ENCODE results near the gene DNTT. TPM values are rescaled to one million over a fixed set of nuclear protein-coding genes. Genes with fewer than 3 reads are reported as not detected.

The DNTT gene
- total and polyA plus RNA-seq, 9 of the 15 experiments (the other 6 are each of a cell fraction or from before 2014, with no cell fraction given): not detected

- no peak overlapping the region for H3K27ac ChIP-seq (ENCODE audit: extremely low read depth, low read depth, low read length)
- H3K4me1 ChIP-seq (replicated peaks in 1 of 2; ENCODE audit: control insufficient read depth in 2 of 2, insufficient read depth in 2 of 2, low read length in 2 of 2): no peaks in the 10 kb centered on the region
- in situ Hi-C loops (cut with MboI): no loop called here
Observed at GRCh38 chr10:96268341-96268909, 35.8 kb upstream of the DNTT start.

More at GRCh38 chr10:96268341-96268909, 35.8 kb upstream of the DNTT start:
- H2AFZ ChIP-seq (ENCODE audit: low read depth, low read length): no peak overlapping the region
- DNase-seq (ENCODE audit: extremely low read depth in 1 of 4, low spot score in 3 of 4) (no peak), ATAC-seq (no peak), FAIRE-seq (no peak)
- BruUV-seq (replicated peaks): no TSS peak
- H3K4me3 ChIP-seq: no peak overlapping the region
- ChIA-PET CTCF (ENCODE audit: low intra/inter-chr PET ratio) (no interaction called here), POLR2A (no interaction called here)
- no peaks in the 10 kb centered on the region for H4K20me1 ChIP-seq (replicated peaks; ENCODE audit: control insufficient read depth, insufficient read depth, low read length)
- H3K36me3 ChIP-seq (ENCODE audit: control insufficient read depth, insufficient read depth, low read length): no peaks in the 10 kb centered on the region
- no peak overlapping the region for H3K4me2 ChIP-seq (ENCODE audit: insufficient read depth, low read length)
- no peaks in the 10 kb centered on the region for H3K9me3 ChIP-seq (replicated peaks; ENCODE audit: control insufficient read depth, insufficient read depth, low read depth, low read length)
- intact Hi-C loops (cut with micrococcal nuclease): no loop called here
- 0% methylated on average over 2 of the region's 2 CpGs for WGBS (ENCODE audit: insufficient coverage, low coverage, missing lambda C conversion rate)
- TF ChIP-seq NFATC3 (IDR thresholded peaks at IDR 0.05): no peak
- no peak for TF ChIP-seq PREB (CRISPR knock-in tag; IDR thresholded peaks at IDR 0.05)
- TF ChIP-seq TBL1XR1 (IDR thresholded peaks at IDR 0.05; ENCODE audit: low read length in 2 of 2): no peak
- no peak for TF ChIP-seq ZNF277 (CRISPR knock-in tag; IDR thresholded peaks at IDR 0.05; ENCODE audit: borderline replicate concordance)
- TF ChIP-seq PTTG1 (tag; IDR thresholded peaks at IDR 0.05; ENCODE audit: low read depth): no peak
- no peak for TF ChIP-seq ZNF253 (CRISPR knock-in tag; conservative IDR thresholded peaks at IDR 0.05)
- TF ChIP-seq MCM5 (IDR thresholded peaks at IDR 0.05; ENCODE audit: low read depth): no peak
- no peak for TF ChIP-seq PTBP1 (IDR thresholded peaks at IDR 0.05; ENCODE audit: low read depth, low read length)
- H3K79me2 ChIP-seq (ENCODE audit: control insufficient read depth, insufficient read depth, low read length): no peaks in the 10 kb centered on the region
- no peak overlapping the region for H3K9ac ChIP-seq (ENCODE audit: insufficient read depth in 1 of 2, low read depth in 2 of 2, low read length in 2 of 2)
- no peaks in the 10 kb centered on the region for H3K9me1 ChIP-seq (ENCODE audit: control insufficient read depth, insufficient read depth, low read length)
- H3K27me3 ChIP-seq (ENCODE audit: control insufficient read depth in 2 of 2, insufficient read depth in 2 of 2, low read length in 2 of 2): peaks cover 0 to 9% of the 10 kb centered on the region in 2 experiments; a peak in 2 of 5 replicates

Data from K562 (cell line).